Mesenteric fat pad (tissue), 1 donor: ENCODE results near the gene ZNF438. TPM values are rescaled to one million over a fixed set of nuclear protein-coding genes. Genes with fewer than 3 reads are reported as not detected.
"Not testable (repeated sequence)": the region's sequence is repeated elsewhere in the genome, so short reads cannot be mapped to it uniquely, and the experiment has no call there.

ENCODE experiments used
- DNase-seq: peaks from one replicate; pipeline ENCODE4 v3.0.0-alpha.2; 2020; ENCODE audit warnings: low spot score
- total RNA-seq: library from RNA; stranded (reverse); fragmentation: NEBNext Ultra II Directional; extraction: Animal tissue kit (Norgen Biotek cat#: 25700); gene quantifications from one replicate; pipeline ENCODE4 v1.2.1, GENCODE V29; 2021
- donor health status: DM: yes; HTN: yes; CAD: no.

The ZNF438 gene
- total RNA-seq, 1 donor from 2014 or later: 9.4 TPM

DNA sequence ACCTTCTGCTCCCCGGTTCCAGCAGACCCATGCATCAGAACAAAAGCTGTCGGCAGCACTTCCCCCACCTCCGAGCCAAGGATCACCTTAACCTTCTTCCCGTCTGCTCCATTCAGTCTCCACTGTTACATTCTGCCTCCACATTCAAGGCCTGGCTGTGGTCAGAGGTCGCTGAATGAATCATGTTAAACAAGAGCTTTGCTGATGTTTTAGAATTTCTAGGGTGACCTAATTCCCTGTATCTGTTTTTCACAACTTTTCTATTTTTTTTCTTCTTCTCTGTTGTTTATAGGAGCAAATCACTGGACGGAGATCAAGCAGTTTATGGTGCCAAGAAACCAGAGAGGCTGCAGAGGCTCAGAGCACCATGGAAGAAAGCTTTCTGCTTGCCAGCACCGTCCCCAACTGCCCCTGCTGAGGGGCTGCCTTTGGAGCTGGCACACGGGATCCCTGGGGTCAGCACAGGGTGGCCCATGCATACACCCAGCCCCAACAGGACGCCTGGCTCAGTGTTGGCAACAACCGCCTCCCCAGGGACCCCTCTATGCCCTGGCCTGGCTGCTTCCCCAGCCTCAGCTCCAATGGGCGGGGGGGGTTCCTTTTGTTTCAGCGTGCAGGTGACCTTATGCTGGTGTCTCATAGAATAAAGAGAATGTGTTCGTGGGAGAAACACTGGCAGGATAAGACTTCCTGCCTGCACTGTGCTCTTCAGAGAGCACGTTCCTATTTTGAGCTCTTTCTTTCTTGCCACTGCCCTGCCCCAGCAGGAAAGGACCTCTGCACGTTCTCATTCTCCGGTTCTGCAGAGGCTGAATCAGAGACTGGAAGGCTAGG is 219.4 kb downstream of the ZNF438 start:
- no peak for DNase-seq

DNA sequence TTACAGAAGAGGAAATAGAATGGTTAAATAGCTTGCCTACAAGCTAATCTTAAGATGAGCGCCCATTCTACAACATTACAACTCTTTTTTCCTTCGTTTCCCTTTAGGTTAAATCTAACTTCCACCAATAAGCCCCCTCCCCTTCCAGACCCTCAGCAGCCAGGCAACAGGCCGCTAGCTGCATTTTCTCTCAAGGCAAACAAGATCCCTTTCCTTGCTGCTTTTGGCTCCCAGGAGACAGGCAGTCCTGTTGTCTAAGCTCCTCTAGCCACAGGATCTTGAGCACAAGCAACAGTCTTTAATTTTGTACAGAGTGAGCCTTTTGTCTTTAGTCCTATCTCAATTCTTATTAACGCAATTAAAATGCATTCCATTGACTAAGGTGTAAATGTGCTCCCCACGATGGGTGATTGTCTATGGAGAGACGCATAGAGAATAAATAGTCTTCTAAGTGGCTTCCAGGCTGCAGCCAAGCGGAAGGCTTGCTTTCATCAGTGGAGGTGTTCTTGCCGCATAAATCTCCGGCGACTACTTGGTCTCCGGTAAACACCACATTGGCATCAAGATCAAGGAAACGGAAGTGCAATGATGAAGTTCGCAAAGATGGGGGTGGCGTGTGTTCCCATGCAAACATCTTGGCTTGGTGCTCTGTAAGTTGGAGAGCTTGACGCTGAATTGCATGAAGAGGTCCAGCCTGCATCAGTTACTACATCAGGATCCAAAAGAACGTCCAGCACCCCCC is 220.2 kb downstream of the ZNF438 start:
- DNase-seq: no peak

- DNase-seq: no peak
Measured at GRCh38 chr10:30810416-30810815, 221.2 kb downstream of the ZNF438 start.

DNA sequence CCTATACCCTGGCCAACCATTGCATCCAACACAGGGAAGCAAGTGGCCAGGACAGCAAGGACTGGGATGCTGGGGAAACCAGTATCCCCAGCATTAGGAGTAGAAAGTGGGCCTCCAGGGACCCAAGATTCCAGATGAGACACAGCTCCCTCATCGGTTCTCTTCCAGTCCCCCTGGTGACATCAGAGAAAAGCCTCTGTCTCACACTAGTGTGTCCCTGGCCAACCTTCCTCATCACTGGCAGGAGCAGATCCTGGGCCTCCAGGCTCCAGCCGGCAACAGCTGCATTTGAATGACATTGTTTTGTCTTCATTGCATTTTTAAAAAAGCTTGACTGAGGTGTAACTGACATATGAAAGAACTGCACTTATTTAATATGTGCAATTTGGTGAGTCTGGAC is 224.8 kb downstream of the ZNF438 start:
- DNase-seq: no peak

DNA sequence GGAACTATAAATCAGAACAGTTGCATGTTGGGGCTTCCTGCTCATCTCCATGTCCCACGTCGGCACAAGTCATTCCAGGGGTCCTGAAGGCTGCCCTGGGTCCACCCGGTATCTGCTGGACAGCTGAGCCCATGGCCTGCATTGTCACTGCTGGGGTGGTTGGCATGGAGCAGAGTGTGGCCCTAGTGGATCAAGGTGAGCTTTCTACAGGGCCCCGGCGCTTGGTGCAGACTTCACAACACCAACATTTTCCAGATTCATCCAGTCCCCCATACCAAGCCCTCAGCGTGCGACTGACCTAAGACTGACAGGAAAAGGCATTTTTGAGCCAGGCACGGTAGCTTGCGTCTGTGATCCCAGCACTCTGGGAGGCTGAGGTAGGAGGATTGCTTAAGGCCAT is 226.6 kb downstream of the ZNF438 start:
- no peak for DNase-seq

DNA sequence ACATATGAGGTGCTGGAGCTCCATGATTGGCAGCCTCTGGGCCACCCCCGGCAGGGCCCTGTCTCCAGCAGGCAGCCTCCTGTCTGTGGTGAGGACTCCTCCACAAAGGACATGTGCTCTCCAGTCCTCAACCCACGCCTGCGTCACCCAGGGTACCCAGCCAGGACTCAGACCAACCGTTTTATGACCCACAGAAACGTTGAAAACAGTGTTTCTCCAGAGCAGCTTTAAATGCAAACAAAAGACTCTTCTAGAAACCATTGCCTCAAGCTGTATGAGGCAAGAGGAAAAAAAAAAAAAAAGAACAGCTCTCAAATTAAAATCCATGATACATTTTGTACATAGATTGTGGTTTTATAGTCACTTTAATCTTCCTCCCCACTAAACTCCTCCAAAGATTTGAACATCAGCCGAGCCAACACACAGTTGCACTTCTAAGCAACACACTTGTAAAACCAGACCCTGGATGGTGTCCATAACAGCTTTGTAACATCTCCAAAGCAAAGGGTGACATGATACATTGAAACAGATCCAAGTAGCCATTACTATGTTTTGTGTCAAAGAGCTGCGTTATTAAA is 227.1 kb downstream of the ZNF438 start:
- no peak for DNase-seq

DNA sequence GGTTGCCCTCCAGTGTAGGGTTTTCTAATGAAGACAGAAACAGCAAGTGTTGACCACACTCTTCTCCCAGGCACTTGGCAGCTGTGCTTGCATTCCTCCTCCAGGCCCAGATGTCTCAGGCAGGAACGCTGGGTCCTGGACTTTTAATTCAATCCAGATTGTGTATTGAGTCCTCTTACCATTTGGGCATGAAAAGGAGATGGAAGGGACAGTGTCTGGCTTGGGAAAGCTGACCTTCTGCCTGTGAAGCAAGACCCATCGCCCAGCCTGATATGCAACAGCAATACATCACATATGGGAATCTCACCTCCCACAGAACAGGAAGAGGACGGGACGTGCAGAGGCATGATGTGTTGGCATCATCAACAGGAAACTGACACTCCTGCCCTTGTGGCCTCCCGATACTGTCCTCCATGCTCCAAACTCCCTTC is 227.8 kb downstream of the ZNF438 start:
- no peak for DNase-seq

- DNase-seq: no peak
Measured at GRCh38 chr10:30803058-30803457, 228.6 kb downstream of the ZNF438 start.

- no peak for DNase-seq
Measured at GRCh38 chr10:30800368-30800767, 231.3 kb downstream of the ZNF438 start.

GRCh38 chr10:30798646-30799185 is 232.9 kb downstream of the ZNF438 start:
- no peak for DNase-seq

- DNase-seq: not testable (repeated sequence)
Measured at GRCh38 chr10:30795024-30795423, 236.6 kb downstream of the ZNF438 start.
